HepG2 (cell line): ENCODE measurements around the gene LRRC74B. TPM values are rescaled to one million over a fixed set of nuclear protein-coding genes. Genes with fewer than 3 reads are reported as not detected.
A peak's percentile ranks its signal among the peaks of the same experiment; 100 is the strongest.

ENCODE experiments used
- ARID4A ChIP-seq: sonication (generic); formaldehyde crosslinking; IDR thresholded peaks from 2 replicates; pipeline ENCODE4 v1.5.0; 2020; ENCODE audit warnings: mild to moderate bottlenecking, missing genetic modification reagents, borderline replicate concordance
- FLYWCH1 ChIP-seq: sonication (generic); formaldehyde crosslinking; IDR thresholded peaks from 2 replicates; pipeline ENCODE4 v1.8.1; 2023; ENCODE audit warnings: mild to moderate bottlenecking, missing genetic modification reagents
- ISX ChIP-seq: sonication (generic); formaldehyde crosslinking; conservative IDR thresholded peaks from 2 replicates; pipeline ENCODE4 v1.5.0; 2020; ENCODE audit warnings: missing genetic modification reagents
- RXRA ChIP-seq: sonication (generic); formaldehyde crosslinking; IDR thresholded peaks from 2 replicates; pipeline ENCODE4 v1.5.1; 2020; ENCODE audit warnings: missing genetic modification reagents
- ZBTB49 ChIP-seq: sonication (generic); formaldehyde crosslinking; IDR thresholded peaks from 2 replicates; pipeline ENCODE4 v1.4.0; 2020; ENCODE audit warnings: missing genetic modification reagents, borderline replicate concordance
- ZNF124 ChIP-seq: sonication (generic); formaldehyde crosslinking; IDR thresholded peaks from 2 replicates; pipeline ENCODE4 v1.4.0; 2020; ENCODE audit warnings: missing genetic modification reagents
- ZNF142 ChIP-seq: sonication (generic); formaldehyde crosslinking; IDR thresholded peaks from 2 replicates; pipeline ENCODE4 v1.4.0; 2020; ENCODE audit warnings: missing genetic modification reagents
- ZNF24 ChIP-seq: fragments of 450-650 bp; IDR thresholded peaks from 2 replicates; pipeline ENCODE4 v1.6.1; 2017; ENCODE audit warnings: antibody characterized with exemption, mild to moderate bottlenecking
- ZNF33A ChIP-seq: sonication (generic); formaldehyde crosslinking; IDR thresholded peaks from 2 replicates; pipeline ENCODE4 v1.5.1; 2020; ENCODE audit warnings: missing genetic modification reagents, mild to moderate bottlenecking, moderate library complexity, borderline replicate concordance
- ZNF558 ChIP-seq: sonication (generic); formaldehyde crosslinking; IDR thresholded peaks from 2 replicates; pipeline ENCODE4 v1.9.0; 2022; ENCODE audit warnings: mild to moderate bottlenecking, missing genetic modification reagents, borderline replicate concordance
- ZNF605 ChIP-seq: sonication (generic); formaldehyde crosslinking; IDR thresholded peaks from 2 replicates; pipeline ENCODE4 v1.8.0; 2022; ENCODE audit warnings: mild to moderate bottlenecking, missing genetic modification reagents
- ZNF777 ChIP-seq: sonication (generic); formaldehyde crosslinking; IDR thresholded peaks from 2 replicates; pipeline ENCODE4 v1.4.0; 2020; ENCODE audit warnings: missing genetic modification reagents
- polyA plus RNA-seq, 8 experiments: library from polyadenylated mRNA; depleted of rRNA in 3 of 8; stranded (reverse) in 7 of 8; unstranded in 1 of 8; fragments of >200 nt; fragmentation: Illumina TruSeq in 4 of 8; extraction: Trizol in 4 of 8; gene quantifications; 2 replicates each; pipeline versions ENCODE4 v1.2.1 to v1.2.3, GENCODE V29; 2011 to 2016; ENCODE audit warnings: low read depth in 4 of 8, missing spikeins in 1 of 8, mixed read lengths in 1 of 8; ENCODE audit not compliant: insufficient read depth in 1 of 8
- total RNA-seq, 5 experiments: library from RNA; depleted of rRNA; stranded (reverse); fragments of >200 nt; fragmentation: Illumina TruSeq; extraction: Trizol; gene quantifications; 2 replicates each; pipeline ENCODE4 v1.2.3, GENCODE V29; 2016; ENCODE audit warnings: low read depth in 1 of 5

The LRRC74B gene
- total and polyA plus RNA-seq, 2 of the 13 experiments (the other 11 are each of a cell fraction or from before 2014, with no cell fraction given) = not detected

- TF ChIP-seq ZNF777 (CRISPR knock-in tag) = 0 out of 2 replicates have a peak, but pooled peaks have one; percentile 27
- peak; percentile 71; the same call in 1 of the 2 replicates for TF ChIP-seq ZNF124
- peak; percentile 68; the same call in 1 of the 2 replicates for TF ChIP-seq ARID4A (CRISPR knock-in tag)
- TF ChIP-seq ZNF142 (CRISPR knock-in tag) = peak; percentile 54; the same call in 1 of the 2 replicates
- TF ChIP-seq ZNF33A = no peak
- TF ChIP-seq ZBTB49 (CRISPR knock-in tag) = peak; percentile 70; the same call in 1 of the 2 replicates
- TF ChIP-seq ZNF605 (CRISPR knock-in tag) = peak; percentile 53; the same call in 1 of the 2 replicates
- TF ChIP-seq RXRA = peak; percentile 50; the same call in 1 of the 2 replicates
- no peak for TF ChIP-seq FLYWCH1
- TF ChIP-seq ZNF558 (CRISPR knock-in tag) = peak; percentile 42; the same call in 1 of the 2 replicates
- TF ChIP-seq ISX (CRISPR knock-in tag) = peak; percentile 71; the same call in 1 of the 2 replicates
- no peak for TF ChIP-seq ZNF24
These were observed 35.9 kb upstream of the LRRC74B start (continued) for GRCh38 chr22:21009638-21010425.
